ENCODE data around the gene EFS. TPM values are rescaled to one million over a fixed set of nuclear protein-coding genes. Genes with fewer than 3 reads are reported as not detected.
A peak's percentile ranks its signal among the peaks of the same experiment; 100 is the strongest.

EFS gene
- total and polyA plus RNA-seq, 10 of the 15 experiments (the other 5 are each of a cell fraction or from before 2014, with no cell fraction given): 0.08 TPM; not detected in 9

DNA sequence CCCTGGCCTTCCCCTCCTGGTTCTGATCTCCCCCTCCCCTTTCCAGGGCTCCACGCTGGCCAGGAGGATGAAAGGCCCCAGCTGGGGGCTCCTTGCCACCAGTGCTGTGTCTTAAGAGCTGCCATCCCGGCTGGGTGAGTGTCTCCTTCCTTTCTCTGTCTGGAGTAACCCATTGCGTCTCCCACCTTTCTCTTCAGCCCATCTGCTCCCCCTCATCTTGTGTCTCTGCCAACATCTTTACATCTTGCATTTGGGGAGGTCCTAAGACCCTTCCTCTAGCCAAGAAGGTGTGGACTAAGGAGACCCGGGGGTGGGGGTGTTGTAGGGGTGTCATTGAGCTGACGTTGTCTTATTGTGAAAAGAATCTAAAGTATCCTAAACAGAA lies 57.8 kb downstream of the EFS start:
- no peak for DNase-seq (ENCODE audit: low read depth, low spot score)
- no peak for FAIRE-seq
- in situ Hi-C loops (cut with MboI): loop anchor here (10.0 to 25.0 kb wide), 2 partner anchors 805 to 1128 kb away; partner anchors contain the start of genes DCAF11 and NRL

DNA sequence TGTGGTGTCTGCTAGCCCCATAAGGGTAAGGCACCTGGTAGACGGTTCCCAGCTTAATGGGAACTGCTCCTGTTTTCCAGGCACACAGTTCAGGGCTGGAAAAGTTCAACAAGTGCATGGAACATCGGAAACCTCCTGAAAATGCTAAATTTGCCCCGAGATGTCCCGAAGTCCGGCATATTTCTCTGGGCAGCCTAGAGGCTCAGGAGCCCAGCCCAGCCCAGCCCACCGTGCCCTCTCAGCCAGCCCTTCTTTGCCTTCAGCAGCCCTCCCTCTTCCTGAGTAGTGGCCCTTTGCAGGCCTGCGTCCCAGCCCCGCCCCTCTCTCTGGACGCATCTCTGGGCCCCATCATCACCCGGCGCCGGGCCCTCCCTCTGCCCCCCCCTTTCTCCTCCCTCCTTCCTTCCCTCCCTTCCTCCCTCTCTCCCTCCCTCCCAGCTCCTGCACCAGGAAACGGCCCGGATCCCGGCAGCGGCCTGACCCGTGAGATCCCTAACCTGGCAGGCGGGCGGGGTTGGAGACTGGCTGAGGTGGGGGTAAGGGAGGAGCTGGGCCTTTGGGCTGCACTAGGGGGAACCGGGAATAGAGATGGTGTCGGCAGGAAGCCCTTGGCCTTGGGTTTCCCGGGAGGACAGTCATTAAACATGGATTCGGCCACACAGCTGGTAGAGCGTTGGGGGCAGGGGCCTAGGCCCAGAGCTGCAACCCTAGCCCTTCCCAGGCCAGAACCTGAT lies 58.4 kb downstream of the EFS start, which contains the start of gene BCL2L2:
TSS of gene BCL2L2 (plus strand) at position 422 of the 734 bp plus-strand sequence. CDS start 935 bp downstream, outside the sequence.
- no peak for DNase-seq (ENCODE audit: low read depth, low spot score)
- H3K27me3 ChIP-seq (replicated peaks in 1 of 2; ENCODE audit: control insufficient read depth in 2 of 2, insufficient read depth in 2 of 2, low read length in 1 of 2): no peaks in the 10 kb centered on the region
- H3K9me3 ChIP-seq (replicated peaks; ENCODE audit: control insufficient read depth, insufficient read depth, low read length): no peaks in the 10 kb centered on the region
- ATAC-seq: peak; percentile 65
- peak within 1 kb of the TSS; percentile 97 for H3K9ac ChIP-seq (ENCODE audit: control insufficient read depth, insufficient read depth, low read length)
- H3K79me2 ChIP-seq (ENCODE audit: control insufficient read depth, insufficient read depth, low read length): peaks cover 27% of the 10 kb centered on the region
- H3K36me3 ChIP-seq (ENCODE audit: control insufficient read depth in 2 of 2, insufficient read depth in 2 of 2, low read length in 1 of 2): no peaks in the 10 kb centered on the region; a peak in 1 of 4 replicates
- intact Hi-C loops (cut with micrococcal nuclease; ENCODE audit: unreplicated experiment) (no loop called here), in situ Hi-C loops (cut with MboI) (loop anchor here (10.0 to 25.0 kb wide), 2 partner anchors 806 to 1128 kb away; partner anchors contain the start of genes DCAF11 and NRL)
- peak within 1 kb of the TSS; percentile 53 for H2AFZ ChIP-seq (ENCODE audit: control insufficient read depth, low read depth, low read length)
- ChIA-PET SMC1A (ENCODE audit: uncharacterized antibody, unreplicated experiment) (interaction anchor here (0.8 to 2.3 kb wide), 4 partner anchors 10 to 20 kb away, joined by 3 to 17 read pairs (median 4); partner anchors contain the start of genes HOMEZ and PABPN1), POLR2A (interaction anchor here (0.6 to 3.7 kb wide), 5 partner anchors 10 to 375 kb away, joined by 3 to 55 read pairs (median 4); partner anchors contain the start of genes HOMEZ and PABPN1), RAD21 (ENCODE audit: unreplicated experiment) (interaction anchor here (0.6 to 8.7 kb wide), 4 partner anchors 15 to 746 kb away, joined by 3 to 103 read pairs (median 3); partner anchors contain the start of gene PABPN1), CTCF (interaction anchor here (0.9 to 4.5 kb wide), 11 partner anchors 10 to 435 kb away, joined by 3 to 37 read pairs (median 4); partner anchors contain the start of genes HOMEZ, LRP10 and PABPN1)
- 1% methylated on average over 20 of the region's 24 CpGs for WGBS (ENCODE audit: insufficient coverage, insufficient replicate concordance, low lambda C conversion rate, missing lambda C conversion rate)
- H3K4me2 ChIP-seq (ENCODE audit: control insufficient read depth, insufficient read depth): peak within 1 kb of the TSS; percentile 80
- FAIRE-seq: peak; percentile 91
- H3K4me3 ChIP-seq: peak within 1 kb of the TSS; percentile 100
- no TSS peak for BruUV-seq (replicated peaks)
- H3K4me1 ChIP-seq (ENCODE audit: control insufficient read depth, insufficient read depth, low read length): peaks cover 20% of the 10 kb centered on the region
- no peaks in the 10 kb centered on the region for H4K20me1 ChIP-seq (ENCODE audit: control insufficient read depth, insufficient read depth)
- H3K27ac ChIP-seq (ENCODE audit: control insufficient read depth, insufficient read depth): peak within 1 kb of the TSS; percentile 91
- TF ChIP-seq SMAD1 (IDR thresholded peaks at IDR 0.05; ENCODE audit: low read depth, partially characterized antibody) (no peak), TCF7 (IDR thresholded peaks at IDR 0.05; ENCODE audit: borderline replicate concordance) (no peak), TCF12 (IDR thresholded peaks at IDR 0.05; ENCODE audit: low read depth, low read length) (peak; percentile 17; the same call in 1 of the 2 replicates), CREB1 (IDR thresholded peaks at IDR 0.05; ENCODE audit: low read depth) (peak; percentile 98), NFYB (IDR thresholded peaks at IDR 0.05; ENCODE audit: insufficient read depth, low read depth, low read length) (no peak), ESRRA (IDR thresholded peaks at IDR 0.05; ENCODE audit: low read length) (no peak), CEBPB (IDR thresholded peaks at IDR 0.05; ENCODE audit: borderline replicate concordance in 1 of 2, low read depth in 2 of 2, low read length in 2 of 2) (no peak), MYB (IDR thresholded peaks at IDR 0.05; ENCODE audit: borderline replicate concordance, low read depth, low read length) (no peak), STAT1 (conservative IDR thresholded peaks at IDR 0.05) (no peak), ASH2L (IDR thresholded peaks at IDR 0.05; ENCODE audit: borderline replicate concordance, low read depth) (no peak), HDGF (IDR thresholded peaks at IDR 0.05) (peak; percentile 78)
- TF ChIP-seq, protein P1, sequence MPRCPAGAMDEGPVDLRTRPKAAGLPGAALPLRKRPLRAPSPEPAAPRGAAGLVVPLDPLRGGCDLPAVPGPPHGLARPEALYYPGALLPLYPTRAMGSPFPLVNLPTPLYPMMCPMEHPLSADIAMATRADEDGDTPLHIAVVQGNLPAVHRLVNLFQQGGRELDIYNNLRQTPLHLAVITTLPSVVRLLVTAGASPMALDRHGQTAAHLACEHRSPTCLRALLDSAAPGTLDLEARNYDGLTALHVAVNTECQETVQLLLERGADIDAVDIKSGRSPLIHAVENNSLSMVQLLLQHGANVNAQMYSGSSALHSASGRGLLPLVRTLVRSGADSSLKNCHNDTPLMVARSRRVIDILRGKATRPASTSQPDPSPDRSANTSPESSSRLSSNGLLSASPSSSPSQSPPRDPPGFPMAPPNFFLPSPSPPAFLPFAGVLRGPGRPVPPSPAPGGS (IDR thresholded peaks at IDR 0.05; ENCODE audit: borderline replicate concordance, insufficient read depth, low read depth, low read length, poor library complexity, severe bottlenecking): no peak

More for the DNA sequence above, 57.8 kb downstream of the EFS start:
- CTCF ChIA-PET: interaction anchor here (1.0 to 4.5 kb wide), 5 partner anchors 10 to 161 kb away, joined by 3 to 37 read pairs (median 9); partner anchors contain the start of gene PABPN1
- WGBS (ENCODE audit: insufficient coverage, insufficient replicate concordance, low lambda C conversion rate, missing lambda C conversion rate): 23% methylated on average over 5 of the region's 5 CpGs
- RAD21 ChIA-PET (ENCODE audit: unreplicated experiment): interaction anchor here (0.6 to 8.7 kb wide), 4 partner anchors 15 to 745 kb away, joined by 3 to 103 read pairs (median 3); partner anchors contain the start of gene PABPN1
- Histone ChIP-seq H3K27ac (ENCODE audit: control insufficient read depth, insufficient read depth) (peak overlapping the region; percentile 91), H3K9ac (ENCODE audit: control insufficient read depth, insufficient read depth, low read length) (peak overlapping the region; percentile 97), H3K4me3 (peak overlapping the region; percentile 100), H3K4me1 (ENCODE audit: control insufficient read depth, insufficient read depth, low read length) (peaks cover 20% of the 10 kb centered on the region), H3K9me3 (replicated peaks; ENCODE audit: control insufficient read depth, insufficient read depth, low read length) (no peaks in the 10 kb centered on the region), H3K36me3 (ENCODE audit: control insufficient read depth in 2 of 2, insufficient read depth in 2 of 2, low read length in 1 of 2) (no peaks in the 10 kb centered on the region; a peak in 1 of 4 replicates), H3K4me2 (ENCODE audit: control insufficient read depth, insufficient read depth) (peak overlapping the region; percentile 80), H3K79me2 (ENCODE audit: control insufficient read depth, insufficient read depth, low read length) (peaks cover 27% of the 10 kb centered on the region), H3K27me3 (replicated peaks in 1 of 2; ENCODE audit: control insufficient read depth in 2 of 2, insufficient read depth in 2 of 2, low read length in 1 of 2) (no peaks in the 10 kb centered on the region), H2AFZ (ENCODE audit: control insufficient read depth, low read depth, low read length) (peak overlapping the region; percentile 53), H4K20me1 (ENCODE audit: control insufficient read depth, insufficient read depth) (no peaks in the 10 kb centered on the region)
- POLR2A ChIA-PET: interaction anchor here (0.6 to 3.7 kb wide), 4 partner anchors 10 to 376 kb away, joined by 3 to 55 read pairs (median 7); partner anchors contain the start of genes HOMEZ and PABPN1
- TF ChIP-seq SMC3 (IDR thresholded peaks at IDR 0.05; ENCODE audit: borderline replicate concordance, low read length): no peak
- no peak for TF ChIP-seq RCOR1 (conservative IDR thresholded peaks at IDR 0.05; ENCODE audit: low read depth, low read length)
- no peak for TF ChIP-seq NFYB (IDR thresholded peaks at IDR 0.05; ENCODE audit: insufficient read depth, low read depth, low read length)
- TF ChIP-seq ETV6 (conservative IDR thresholded peaks at IDR 0.05 in 1 of 2, IDR thresholded peaks at IDR 0.05 in 1 of 2; ENCODE audit: borderline replicate concordance in 1 of 2, low read depth in 1 of 2): no peak
- SMC1A ChIA-PET (ENCODE audit: uncharacterized antibody, unreplicated experiment): interaction anchor here (0.8 to 2.3 kb wide), 4 partner anchors 10 to 21 kb away, joined by 3 to 17 read pairs (median 4); partner anchors contain the start of genes HOMEZ and PABPN1
- intact Hi-C loops (cut with micrococcal nuclease; ENCODE audit: unreplicated experiment): no loop called here
- BruUV-seq (replicated peaks): TSS peak; percentile 54
- ATAC-seq: no peak
